Measurements from ENCODE around the gene MECP2.
A peak's percentile ranks its signal among the peaks of the same experiment; 100 is the strongest.

MECP2 gene

GRCh38 chrX:154059231-154059630 is 38.3 kb downstream of the MECP2 start:
- no peak for DNase-seq

GRCh38 chrX:154058214-154058997 is 39.1 kb downstream of the MECP2 start:
- DNase-seq: no peak

- peak; percentile 40 for DNase-seq
These were observed 39.7 kb downstream of the MECP2 start for GRCh38 chrX:154057791-154058190.

- peak; percentile 61 for DNase-seq
These were observed 40.7 kb downstream of the MECP2 start for GRCh38 chrX:154056770-154057241.

- peak; percentile 73 for DNase-seq
These were observed 46.2 kb downstream of the MECP2 start for GRCh38 chrX:154051201-154051810.

GRCh38 chrX:154050113-154050495 is 47.4 kb downstream of the MECP2 start:
- DNase-seq: no peak

- no peak for DNase-seq
These were observed 48.1 kb downstream of the MECP2 start for GRCh38 chrX:154049209-154050112.

GRCh38 chrX:154048398-154048797 is 49.1 kb downstream of the MECP2 start:
- no peak for DNase-seq

GRCh38 chrX:154046940-154047610 is 50.4 kb downstream of the MECP2 start:
- DNase-seq: no peak

GRCh38 chrX:154046031-154046781 is 51.3 kb downstream of the MECP2 start:
- DNase-seq: no peak

- peak; percentile 36 for DNase-seq
These were observed 53.4 kb downstream of the MECP2 start for GRCh38 chrX:154044091-154044490.

- DNase-seq: peak; percentile 77
These were observed 54.3 kb downstream of the MECP2 start for GRCh38 chrX:154043003-154043763.

GRCh38 chrX:154040863-154041262 is 56.7 kb downstream of the MECP2 start:
- peak; percentile 19 for DNase-seq

- DNase-seq: peak; percentile 87
These were observed 57.2 kb downstream of the MECP2 start for GRCh38 chrX:154040307-154040756.

GRCh38 chrX:154039577-154039976 is 57.9 kb downstream of the MECP2 start:
- DNase-seq: no peak

GRCh38 chrX:154038656-154039055 is 58.9 kb downstream of the MECP2 start:
- peak; percentile 35 for DNase-seq

- DNase-seq: no peak
These were observed 59.8 kb downstream of the MECP2 start for GRCh38 chrX:154037754-154038153.

GRCh38 chrX:154036513-154036912 is 61.0 kb downstream of the MECP2 start:
- no peak for DNase-seq

GRCh38 chrX:154033848-154034247 is 63.7 kb downstream of the MECP2 start:
- no peak for DNase-seq

GRCh38 chrX:154032653-154033052 is 64.9 kb downstream of the MECP2 start:
- DNase-seq: no peak

GRCh38 chrX:154032160-154032559 is 65.4 kb downstream of the MECP2 start:
- no peak for DNase-seq

All from suppressor macrophage treated with lipopolysaccharide for 4 hours (primary cell).